ENCODE results near the gene LMO4.

GRCh38 chr1:87362834-87363426, 34.2 kb downstream of the LMO4 start:
- TF ChIP-seq CTCF (IDR thresholded peaks at IDR 0.05; ENCODE audit: low read depth, low read length) (no peak), EZH2phosphoT487 (IDR thresholded peaks at IDR 0.05; ENCODE audit: low read depth) (no peak)
